ENCODE data around the gene PAIP2.

The PAIP2 gene

GRCh38 chr5:139410993-139411828 is 69.6 kb downstream of the PAIP2 start:
- DNase-seq (ENCODE audit: low read depth) = peak; percentile 75

GRCh38 chr5:139413153-139413552 is 71.5 kb downstream of the PAIP2 start:
- DNase-seq (ENCODE audit: low read depth) = no peak

GRCh38 chr5:139413963-139414362 is 72.3 kb downstream of the PAIP2 start:
- no peak for DNase-seq (ENCODE audit: low read depth)

- no peak for DNase-seq (ENCODE audit: low read depth)
These were observed 73.0 kb downstream of the PAIP2 start for GRCh38 chr5:139414581-139415130.

GRCh38 chr5:139415221-139415861 is 73.7 kb downstream of the PAIP2 start:
- DNase-seq (ENCODE audit: low read depth) = no peak

- DNase-seq (ENCODE audit: low read depth) = no peak
These were observed 74.2 kb downstream of the PAIP2 start for GRCh38 chr5:139415869-139416268.

- no peak for DNase-seq (ENCODE audit: low read depth)
These were observed 75.0 kb downstream of the PAIP2 start for GRCh38 chr5:139416651-139417050.

GRCh38 chr5:139417214-139417613 is 75.6 kb downstream of the PAIP2 start:
- DNase-seq (ENCODE audit: low read depth) = peak; percentile 20

GRCh38 chr5:139418793-139419192 is 77.1 kb downstream of the PAIP2 start:
- DNase-seq (ENCODE audit: low read depth) = no peak
